Measurements from ENCODE around the gene SPTBN2.

Gene SPTBN2

DNA sequence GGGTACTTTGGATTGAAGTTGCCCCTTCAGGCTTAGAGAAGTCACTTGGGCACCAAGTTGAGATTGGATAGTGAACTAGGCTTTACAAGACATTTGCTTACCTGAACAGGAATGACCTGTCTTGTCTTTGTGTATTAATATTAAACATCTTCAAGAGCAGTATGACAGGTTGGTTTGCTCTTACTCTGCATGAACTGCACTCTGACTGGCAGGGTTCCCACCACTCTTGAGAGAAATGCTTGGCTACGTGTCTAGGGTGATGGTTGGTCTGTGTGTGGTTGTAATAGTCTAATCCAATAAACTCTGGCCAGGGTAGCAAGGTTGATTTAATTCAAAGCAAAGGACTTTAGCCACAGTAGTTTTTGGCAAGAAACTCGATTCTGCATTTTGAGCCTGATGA, 20.1 kb upstream of the SPTBN2 start:
- no peak overlapping the region for H3K4me3 ChIP-seq (replicated peaks; ENCODE audit: low read depth, low read length)
- DNase-seq (ENCODE audit: low read depth): no peak
- TF ChIP-seq, protein P1, sequence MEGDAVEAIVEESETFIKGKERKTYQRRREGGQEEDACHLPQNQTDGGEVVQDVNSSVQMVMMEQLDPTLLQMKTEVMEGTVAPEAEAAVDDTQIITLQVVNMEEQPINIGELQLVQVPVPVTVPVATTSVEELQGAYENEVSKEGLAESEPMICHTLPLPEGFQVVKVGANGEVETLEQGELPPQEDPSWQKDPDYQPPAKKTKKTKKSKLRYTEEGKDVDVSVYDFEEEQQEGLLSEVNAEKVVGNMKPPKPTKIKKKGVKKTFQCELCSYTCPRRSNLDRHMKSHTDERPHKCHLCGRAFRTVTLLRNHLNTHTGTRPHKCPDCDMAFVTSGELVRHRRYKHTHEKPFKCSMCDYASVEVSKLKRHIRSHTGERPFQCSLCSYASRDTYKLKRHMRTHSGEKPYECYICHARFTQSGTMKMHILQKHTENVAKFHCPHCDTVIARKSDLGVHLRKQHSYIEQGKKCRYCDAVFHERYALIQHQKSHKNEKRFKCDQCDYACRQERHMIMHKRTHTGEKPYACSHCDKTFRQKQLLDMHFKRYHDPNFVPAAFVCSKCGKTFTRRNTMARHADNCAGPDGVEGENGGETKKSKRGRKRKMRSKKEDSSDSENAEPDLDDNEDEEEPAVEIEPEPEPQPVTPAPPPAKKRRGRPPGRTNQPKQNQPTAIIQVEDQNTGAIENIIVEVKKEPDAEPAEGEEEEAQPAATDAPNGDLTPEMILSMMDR (IDR thresholded peaks at IDR 0.05; ENCODE audit: low read length, missing control alignments): no peak

DNA sequence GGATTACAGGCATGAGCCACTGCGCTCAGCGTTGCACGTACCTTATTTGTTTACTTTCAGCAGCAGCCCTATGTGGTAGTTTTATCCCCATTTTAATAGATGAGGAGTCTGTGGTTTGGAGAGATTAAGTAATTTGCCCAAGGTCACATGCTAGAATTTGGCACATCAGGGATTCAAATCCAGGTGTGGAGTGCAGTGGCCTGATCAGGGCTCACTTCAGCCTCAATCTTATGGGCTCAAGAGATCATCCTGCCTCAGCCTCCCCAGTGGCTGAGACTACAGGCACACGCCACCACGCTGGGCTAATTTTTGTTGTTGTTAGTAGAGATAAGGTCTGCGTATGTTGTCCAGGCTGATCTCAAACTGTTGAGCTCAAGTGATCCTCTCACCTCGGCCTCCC, 18.5 kb upstream of the SPTBN2 start:
- TF ChIP-seq, protein P1 (IDR thresholded peaks at IDR 0.05; ENCODE audit: low read length, missing control alignments): no peak
- DNase-seq (ENCODE audit: low read depth): no peak
- H3K4me3 ChIP-seq (replicated peaks; ENCODE audit: low read depth, low read length): no peak overlapping the region

DNA sequence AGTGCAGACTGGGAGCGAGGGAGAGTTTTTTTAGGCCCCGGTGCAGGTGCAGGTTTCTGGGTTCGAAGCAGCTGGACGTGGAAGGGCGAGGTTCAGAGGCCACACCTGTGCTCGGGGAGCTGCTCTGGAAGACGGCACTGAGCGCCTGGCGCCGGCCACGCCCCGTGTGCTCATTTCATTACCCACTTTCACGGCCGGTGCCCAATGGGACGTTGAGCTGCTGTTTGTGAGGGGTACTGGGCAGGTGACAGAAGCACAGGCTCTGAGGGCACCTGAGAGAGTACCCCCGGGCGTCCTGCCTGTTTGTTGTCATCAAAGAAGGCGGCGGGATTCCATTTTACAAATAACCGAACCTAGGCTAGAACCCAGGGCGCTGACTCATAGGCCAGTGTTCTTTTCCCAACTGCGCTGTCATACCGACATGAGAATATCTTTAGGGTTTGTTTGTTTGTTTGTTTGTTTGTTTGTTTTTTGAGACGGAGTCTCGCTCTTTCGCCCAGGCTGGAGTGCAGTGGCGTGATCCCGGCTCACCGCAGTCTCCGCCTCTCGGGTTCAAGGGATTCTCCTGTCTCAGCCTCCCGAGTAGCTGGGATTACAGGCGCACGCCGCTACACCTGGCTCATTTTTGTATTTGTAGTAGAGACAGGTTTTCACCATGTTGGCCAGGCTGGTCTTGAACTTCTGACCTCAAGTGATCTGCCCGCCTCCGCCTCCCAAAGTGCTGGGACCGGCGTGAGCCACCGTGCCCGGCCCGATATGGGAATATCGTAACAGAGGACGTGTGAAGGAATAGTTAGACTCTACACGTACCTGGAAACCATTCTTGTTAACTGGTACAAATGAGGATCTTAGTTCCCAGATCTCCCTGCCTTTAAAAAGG, 16.6 kb upstream of the SPTBN2 start:
- DNase-seq (ENCODE audit: low read depth): no peak
- TF ChIP-seq, protein P1 (IDR thresholded peaks at IDR 0.05; ENCODE audit: low read length, missing control alignments): no peak
- H3K4me3 ChIP-seq (replicated peaks; ENCODE audit: low read depth, low read length): peak overlapping the region; percentile 83

DNA sequence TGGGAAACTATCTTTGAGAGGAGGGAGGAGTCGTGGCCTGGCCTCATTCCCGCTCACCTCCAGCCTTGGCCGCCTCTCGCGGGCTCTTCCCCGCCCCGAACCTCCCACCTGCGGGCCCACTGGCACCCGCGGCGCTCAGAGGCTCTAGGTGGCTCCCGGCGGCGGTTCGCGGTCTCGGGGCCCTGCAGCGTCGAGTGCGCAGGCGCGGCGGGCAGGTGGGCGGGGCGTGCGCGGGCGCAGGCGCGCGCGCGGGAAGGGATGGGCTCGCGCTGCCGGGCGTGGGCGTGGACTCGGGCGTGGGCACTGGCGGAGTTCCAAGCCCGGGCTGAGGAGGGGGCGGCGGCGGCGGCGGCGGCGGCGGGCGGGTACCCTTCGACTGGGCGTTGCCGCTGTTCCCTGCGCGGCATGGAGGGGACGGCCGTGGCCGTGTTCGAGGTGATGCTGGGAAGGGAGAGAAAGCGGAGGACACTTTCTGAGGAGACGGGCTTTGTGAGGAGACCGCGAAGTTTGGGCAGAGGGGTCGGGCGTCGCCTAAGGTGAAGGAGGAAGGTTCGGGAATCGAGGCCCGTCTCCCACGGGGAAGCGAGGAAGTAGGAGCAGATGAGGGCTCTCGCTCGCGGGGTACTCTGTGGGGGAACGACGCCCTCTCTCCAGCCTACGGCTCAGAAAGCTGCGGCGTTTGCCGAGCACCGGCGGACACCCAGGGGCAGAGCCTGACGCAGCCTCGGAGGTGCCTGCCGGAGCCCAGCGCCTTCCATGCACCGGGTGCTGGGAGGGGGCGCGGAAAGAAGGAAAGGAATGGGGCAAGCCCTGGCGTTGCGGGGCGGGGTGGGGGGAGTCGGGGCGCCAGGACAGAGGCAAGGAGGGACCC, 15.7 kb upstream of the SPTBN2 start:
- DNase-seq (ENCODE audit: low read depth): peak; percentile 63
- TF ChIP-seq, protein P1 (IDR thresholded peaks at IDR 0.05; ENCODE audit: low read length, missing control alignments): no peak
- peak overlapping the region; percentile 83 for H3K4me3 ChIP-seq (replicated peaks; ENCODE audit: low read depth, low read length)

DNA sequence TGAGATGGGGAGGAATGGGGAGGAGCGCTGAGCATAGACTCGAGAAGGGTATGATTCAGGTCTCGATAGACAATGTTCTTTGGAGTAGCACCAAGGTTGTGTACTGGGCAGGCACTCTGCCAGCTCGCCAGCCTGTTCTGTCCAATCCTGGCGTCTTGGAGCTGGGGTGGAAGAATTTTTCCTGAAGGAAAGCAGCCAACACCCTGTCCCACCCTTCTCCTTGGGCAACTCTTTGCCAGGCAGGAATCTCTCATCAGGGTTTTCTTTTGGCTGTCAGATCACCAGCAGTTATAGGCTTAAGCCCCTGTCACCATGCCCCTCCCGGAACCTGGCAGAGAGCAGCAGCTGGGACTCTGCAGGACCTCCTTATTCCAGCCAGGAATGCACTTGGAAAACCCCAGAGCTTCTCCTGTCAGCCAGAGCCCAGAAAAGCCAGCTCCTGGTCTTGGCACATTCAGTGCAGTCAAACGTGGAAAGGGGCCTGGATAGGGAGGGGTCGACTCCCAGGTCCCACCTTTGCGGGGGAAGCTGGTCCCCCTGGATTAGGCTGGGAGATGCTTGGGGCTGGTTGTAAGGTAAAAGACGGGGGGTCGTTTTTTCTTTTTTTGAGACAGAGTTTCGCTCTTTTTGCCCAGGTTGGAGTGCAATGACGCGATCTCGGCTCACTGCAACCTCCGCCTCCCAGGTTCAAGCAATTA, 14.4 kb upstream of the SPTBN2 start:
- no peak for DNase-seq (ENCODE audit: low read depth)
- TF ChIP-seq, protein P1 (IDR thresholded peaks at IDR 0.05; ENCODE audit: low read length, missing control alignments): no peak
- H3K4me3 ChIP-seq (replicated peaks; ENCODE audit: low read depth, low read length): no peak overlapping the region

DNA sequence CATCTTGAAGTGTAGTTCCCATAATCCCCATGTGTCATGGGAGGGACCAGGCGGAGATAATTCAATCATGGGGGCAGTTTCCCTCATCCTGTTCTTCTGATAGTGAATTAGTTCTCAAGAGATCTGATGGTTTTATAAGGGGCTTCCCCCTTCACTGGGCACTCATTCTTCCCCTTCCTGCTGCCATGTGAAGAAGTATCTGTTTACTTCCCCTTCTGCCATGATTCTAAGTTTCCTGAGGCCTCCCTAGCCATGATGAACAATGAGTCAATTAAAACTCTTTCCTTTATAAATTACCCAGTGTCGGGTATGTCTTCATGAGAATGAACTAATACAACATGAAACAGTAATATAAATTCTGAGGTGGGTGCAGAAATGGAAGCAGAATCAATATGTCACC, 12.1 kb upstream of the SPTBN2 start:
- H3K4me3 ChIP-seq (replicated peaks; ENCODE audit: low read depth, low read length): no peak overlapping the region
- no peak for DNase-seq (ENCODE audit: low read depth)
- TF ChIP-seq, protein P1 (IDR thresholded peaks at IDR 0.05; ENCODE audit: low read length, missing control alignments): no peak

Data from fibroblast of pulmonary artery (primary cell).